Measurements from ENCODE around the gene SLC25A13.
A peak's percentile ranks its signal among the peaks of the same experiment; 100 is the strongest.

Gene SLC25A13

DNA sequence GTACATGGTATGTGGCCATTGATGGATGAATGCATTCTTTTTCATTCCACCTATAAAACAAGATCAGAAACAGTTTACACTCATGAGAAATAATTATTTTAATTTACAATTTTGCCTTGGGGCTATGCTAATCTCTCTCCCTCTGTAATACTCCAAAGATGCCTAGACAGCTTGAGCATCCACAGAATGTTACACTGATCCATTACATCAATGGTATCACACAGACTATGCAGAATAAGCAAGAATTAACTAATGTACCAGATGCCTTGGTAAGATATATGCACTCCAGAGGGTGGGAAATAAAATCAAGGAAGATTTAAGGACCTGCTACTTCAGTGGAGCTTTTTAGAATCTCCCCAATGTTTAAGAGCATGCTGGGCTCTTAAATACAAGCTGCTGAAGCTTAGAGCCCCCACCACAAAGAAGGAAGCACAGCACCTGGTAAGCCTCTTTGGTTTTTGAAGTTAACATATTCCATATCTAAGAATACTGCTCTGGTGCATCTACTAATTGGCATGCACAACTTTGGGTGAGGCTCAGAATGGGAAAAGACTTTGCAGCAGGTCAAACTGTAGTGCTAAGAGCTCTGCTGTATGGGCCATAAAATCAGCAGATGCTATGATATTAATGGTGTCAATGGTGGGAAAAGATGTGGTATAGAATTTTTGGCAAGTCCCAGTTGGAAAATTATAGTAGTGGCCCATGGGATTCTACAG, 219.6 kb downstream of the SLC25A13 start:
- no peak overlapping the region for H3K4me3 ChIP-seq (ENCODE audit: control insufficient read depth, low read depth, low read length)
- DNase-seq (ENCODE audit: low read depth), result no peak
- TF ChIP-seq, protein P1, sequence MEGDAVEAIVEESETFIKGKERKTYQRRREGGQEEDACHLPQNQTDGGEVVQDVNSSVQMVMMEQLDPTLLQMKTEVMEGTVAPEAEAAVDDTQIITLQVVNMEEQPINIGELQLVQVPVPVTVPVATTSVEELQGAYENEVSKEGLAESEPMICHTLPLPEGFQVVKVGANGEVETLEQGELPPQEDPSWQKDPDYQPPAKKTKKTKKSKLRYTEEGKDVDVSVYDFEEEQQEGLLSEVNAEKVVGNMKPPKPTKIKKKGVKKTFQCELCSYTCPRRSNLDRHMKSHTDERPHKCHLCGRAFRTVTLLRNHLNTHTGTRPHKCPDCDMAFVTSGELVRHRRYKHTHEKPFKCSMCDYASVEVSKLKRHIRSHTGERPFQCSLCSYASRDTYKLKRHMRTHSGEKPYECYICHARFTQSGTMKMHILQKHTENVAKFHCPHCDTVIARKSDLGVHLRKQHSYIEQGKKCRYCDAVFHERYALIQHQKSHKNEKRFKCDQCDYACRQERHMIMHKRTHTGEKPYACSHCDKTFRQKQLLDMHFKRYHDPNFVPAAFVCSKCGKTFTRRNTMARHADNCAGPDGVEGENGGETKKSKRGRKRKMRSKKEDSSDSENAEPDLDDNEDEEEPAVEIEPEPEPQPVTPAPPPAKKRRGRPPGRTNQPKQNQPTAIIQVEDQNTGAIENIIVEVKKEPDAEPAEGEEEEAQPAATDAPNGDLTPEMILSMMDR (conservative IDR thresholded peaks at IDR 0.05; ENCODE audit: control insufficient read depth, insufficient read depth, low read depth, low read length), result no peak

DNA sequence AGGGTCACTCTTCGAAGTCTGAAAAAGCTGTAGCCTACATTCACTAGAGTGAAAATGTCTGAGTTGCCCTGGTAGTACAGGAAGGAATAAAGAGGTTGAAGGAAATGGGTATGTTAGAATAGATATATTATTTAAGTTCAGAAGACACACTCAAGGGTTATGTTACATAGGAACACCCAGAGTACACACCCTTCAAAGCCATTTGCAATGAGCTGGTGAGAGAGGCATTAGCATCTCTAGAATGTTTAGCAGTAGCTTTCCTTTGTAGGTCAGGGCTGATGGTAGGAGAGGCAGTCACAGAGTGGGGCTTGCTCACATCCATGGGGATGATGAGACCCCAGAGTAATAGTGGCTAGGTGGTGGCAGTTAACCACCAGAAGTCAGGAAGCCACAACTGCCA, 221.2 kb downstream of the SLC25A13 start:
- TF ChIP-seq, protein P1 (conservative IDR thresholded peaks at IDR 0.05; ENCODE audit: control insufficient read depth, insufficient read depth, low read depth, low read length), result no peak
- no peak for DNase-seq (ENCODE audit: low read depth)
- no peak overlapping the region for H3K4me3 ChIP-seq (ENCODE audit: control insufficient read depth, low read depth, low read length)

DNA sequence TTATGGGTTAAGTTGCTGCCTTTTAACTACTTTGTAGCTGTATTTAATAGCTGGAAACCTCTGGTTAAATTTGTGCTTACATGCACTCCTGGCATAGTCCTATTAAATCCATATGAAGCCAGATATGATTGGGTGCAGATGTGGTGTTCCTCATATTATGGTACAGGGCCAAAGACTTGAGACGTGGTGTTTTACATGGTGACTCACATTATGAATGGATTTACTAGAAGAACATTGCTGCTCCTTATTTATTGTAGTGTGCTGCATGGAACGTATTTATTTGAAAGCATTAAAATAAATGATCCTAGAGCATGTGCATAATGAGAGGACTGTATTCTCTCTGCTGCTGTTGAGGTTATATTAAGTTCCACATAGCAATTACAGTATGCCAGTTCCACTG, 224.1 kb downstream of the SLC25A13 start:
- H3K4me3 ChIP-seq (ENCODE audit: control insufficient read depth, low read depth, low read length), result no peak overlapping the region
- TF ChIP-seq, protein P1 (conservative IDR thresholded peaks at IDR 0.05; ENCODE audit: control insufficient read depth, insufficient read depth, low read depth, low read length), result no peak
- peak; percentile 91 for DNase-seq (ENCODE audit: low read depth)

DNA sequence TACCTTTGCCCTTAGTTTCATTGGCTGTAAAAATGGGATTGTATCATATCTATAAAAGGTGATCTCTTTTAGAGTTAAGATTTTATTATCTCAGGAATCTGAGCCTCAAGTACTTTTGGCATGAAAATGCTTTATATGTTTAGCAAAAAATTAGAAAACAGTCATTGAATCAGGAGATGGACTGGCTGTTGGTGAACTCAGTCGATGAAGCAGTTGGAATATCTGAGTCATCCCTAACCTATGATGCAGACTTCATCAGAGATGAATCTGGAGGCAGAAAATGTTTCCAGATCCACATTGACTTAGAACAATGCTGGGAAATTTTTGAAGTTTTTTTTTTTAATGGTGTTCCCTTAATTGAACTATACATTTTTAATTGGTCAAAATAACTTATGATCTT, 228.5 kb downstream of the SLC25A13 start:
- TF ChIP-seq, protein P1 (conservative IDR thresholded peaks at IDR 0.05; ENCODE audit: control insufficient read depth, insufficient read depth, low read depth, low read length), result no peak
- H3K4me3 ChIP-seq (ENCODE audit: control insufficient read depth, low read depth, low read length), result no peak overlapping the region
- DNase-seq (ENCODE audit: low read depth), result peak; percentile 94

DNA sequence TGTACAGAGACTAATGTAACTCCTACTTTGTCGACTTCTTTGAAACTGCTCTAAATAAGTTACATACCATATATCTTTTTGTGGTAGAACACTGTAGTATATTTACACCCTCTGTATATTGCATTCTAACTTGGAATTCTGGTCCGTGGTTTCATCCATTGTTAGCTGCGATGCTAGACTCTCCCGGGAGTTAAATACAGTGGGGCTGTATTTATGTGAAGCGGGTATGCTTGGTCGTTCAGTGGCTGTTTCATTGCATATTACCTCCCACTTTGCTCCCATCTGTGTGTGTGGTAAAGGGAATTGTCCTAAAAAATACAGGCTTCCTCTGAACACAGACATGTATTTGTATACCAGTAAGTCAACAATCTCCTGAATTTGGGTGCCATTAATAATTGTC, 231.1 kb downstream of the SLC25A13 start:
- DNase-seq (ENCODE audit: low read depth), result no peak
- no peak overlapping the region for H3K4me3 ChIP-seq (ENCODE audit: control insufficient read depth, low read depth, low read length)
- TF ChIP-seq, protein P1 (conservative IDR thresholded peaks at IDR 0.05; ENCODE audit: control insufficient read depth, insufficient read depth, low read depth, low read length), result no peak

DNA sequence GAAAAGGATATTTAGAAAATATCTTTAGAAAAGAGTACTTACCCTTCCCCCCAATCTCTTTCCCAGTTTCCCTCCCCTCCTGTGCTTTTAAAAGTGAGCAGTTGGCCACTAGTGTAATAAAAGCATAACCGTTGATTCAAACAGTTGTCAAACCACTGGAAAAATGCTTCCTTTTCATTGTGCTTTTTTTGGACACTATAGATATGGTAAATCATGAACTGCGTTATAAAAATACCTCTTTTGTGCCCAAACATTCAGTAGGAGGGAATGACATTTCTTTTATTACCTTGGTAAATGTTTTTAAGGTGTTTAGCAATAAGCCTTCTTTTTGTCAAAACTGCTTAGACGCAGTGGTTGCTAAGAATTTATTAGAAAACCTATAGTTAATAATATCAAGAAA, 232.4 kb downstream of the SLC25A13 start:
- TF ChIP-seq, protein P1 (conservative IDR thresholded peaks at IDR 0.05; ENCODE audit: control insufficient read depth, insufficient read depth, low read depth, low read length), result no peak
- H3K4me3 ChIP-seq (ENCODE audit: control insufficient read depth, low read depth, low read length), result no peak overlapping the region

More for the DNA sequence above, 232.4 kb downstream of the SLC25A13 start:
- no peak for DNase-seq (ENCODE audit: low read depth)

All from fibroblast of mammary gland (primary cell).